HCT116 (cell line): Measurements from ENCODE around the gene GRM4. TPM values are rescaled to one million over a fixed set of nuclear protein-coding genes. Genes with fewer than 3 reads are reported as not detected.

Source experiments
- ATAC-seq: fragments of 200-7000 bp; cut with Tn5 transposase; 2 replicates; pipeline ENCODE4 v1.9.1; 2020; ENCODE audit warnings: mild to moderate bottlenecking, moderate library complexity
- BruUV-seq: library from RNA; stranded (reverse); fragments of 400-500 nt; replicated peaks from 2 replicates; lab custom pipeline; 2021; lab: Mats Ljungman, UMichigan
- CTCF ChIA-PET: fragments of 300-600 bp; sonication (Branson Sonifier 250); formaldehyde crosslinking; loops from one replicate; lab custom pipeline; 2021; ENCODE audit warnings: antibody characterized with exemption; lab: Charles Lee
- POLR2A ChIA-PET: fragments of 300-600, 350-600 bp; sonication (Branson Sonifier 250); formaldehyde crosslinking; loops from one replicate; lab custom pipeline; 2021; ENCODE audit warnings: antibody characterized with exemption; lab: Charles Lee
- RAD21 ChIA-PET, 2 experiments: fragments of 300-600 bp; sonication (Branson Sonifier 250); formaldehyde crosslinking; loops; one replicate each; lab custom pipeline; 2023; ENCODE audit warnings: low total read pairs in 2 of 2; ENCODE audit not compliant: uncharacterized antibody in 2 of 2, unreplicated experiment in 2 of 2, low non-redundant PET in 1 of 2; lab: Charles Lee
- DNase-seq: peaks from one replicate; pipeline ENCODE4 v3.0.0-alpha.2; 2010; ENCODE audit warnings: low read depth, low spot score
- H2AFZ ChIP-seq: fragments of 200-600 bp; shearing (Covaris generic), sonication (generic); 2 replicates; pipeline ENCODE4 v1.6.1; 2017; ENCODE audit warnings: low read depth, mixed run types, mixed read lengths, antibody characterized with exemption, low read length; ENCODE audit not compliant: poor library complexity, severe bottlenecking
- H3K27ac ChIP-seq: 2 replicates; pipeline ENCODE4 v1.5.1; 2012; ENCODE audit warnings: low read depth, low read length
- H3K27me3 ChIP-seq: fragments of 200-600 bp; sonication (generic); 2 replicates; pipeline ENCODE4 v1.6.1; 2016; ENCODE audit warnings: mixed run types, low read length, mixed read lengths; ENCODE audit not compliant: insufficient read depth
- H3K36me3 ChIP-seq, 2 experiments: fragments of 200-500 bp in 1 of 2; fragments of 200-600 bp in 1 of 2; sonication (Bioruptor generic) in 1 of 2; sonication (generic) in 1 of 2; 2 replicates each; pipeline versions ENCODE4 v1.5.1 to v1.6.1; 2014 to 2016; ENCODE audit warnings: low read length in 2 of 2, inconsistent platforms in 1 of 2, mixed read lengths in 1 of 2, mixed run types in 1 of 2; ENCODE audit not compliant: insufficient read depth in 2 of 2, control insufficient read depth in 1 of 2
- H3K4me1 ChIP-seq, 2 experiments: fragments of 200-600 bp in 1 of 2; sonication (generic) in 1 of 2; 2 replicates each; pipeline versions ENCODE4 v1.5.1 to v1.6.1; 2012 to 2017; ENCODE audit warnings: low read length in 2 of 2, inconsistent platforms in 1 of 2, mild to moderate bottlenecking in 1 of 2, mixed read lengths in 1 of 2, mixed run types in 1 of 2, moderate library complexity in 1 of 2; ENCODE audit not compliant: insufficient read depth in 2 of 2, control insufficient read depth in 1 of 2
- H3K4me2 ChIP-seq: fragments of 200-600 bp; sonication (generic); 2 replicates; pipeline ENCODE4 v1.6.1; 2017; ENCODE audit warnings: mixed run types, low read length, mixed read lengths
- H3K4me3 ChIP-seq, 2 experiments: fragments of 200-600 bp in 1 of 2; sonication (generic) in 1 of 2; replicated peaks in 1 of 2; 2 replicates each; pipeline ENCODE4 v1.5.1; 2011 to 2016; ENCODE audit warnings: low read length in 2 of 2, control low read depth in 1 of 2, low read depth in 1 of 2, mild to moderate bottlenecking in 1 of 2, mixed read lengths in 1 of 2, mixed run types in 1 of 2
- H3K79me2 ChIP-seq: fragments of 200-600 bp; sonication (generic); 2 replicates; pipeline ENCODE4 v1.6.1; 2017; ENCODE audit warnings: mild to moderate bottlenecking, mixed run types, low read length, moderate library complexity, mixed read lengths; ENCODE audit not compliant: insufficient read depth
- H3K9ac ChIP-seq: fragments of 200-600 bp; sonication (generic); 2 replicates; pipeline ENCODE4 v1.6.1; 2016; ENCODE audit warnings: low read length, mixed read lengths
- H3K9me2 ChIP-seq: fragments of 200-600 bp; sonication (generic), shearing (Covaris generic); 2 replicates; pipeline ENCODE4 v1.6.1; 2017; ENCODE audit warnings: mixed run types, mild to moderate bottlenecking, moderate library complexity; ENCODE audit not compliant: insufficient read depth
- H3K9me3 ChIP-seq, 2 experiments: fragments of 200-500 bp in 1 of 2; fragments of 200-600 bp in 1 of 2; sonication (Bioruptor generic) in 1 of 2; sonication (generic) in 1 of 2; 2 replicates each; pipeline ENCODE4 v1.6.1; 2014 to 2017; ENCODE audit warnings: low read length in 2 of 2, mixed read lengths in 2 of 2, inconsistent platforms in 1 of 2, low read depth in 1 of 2, mild to moderate bottlenecking in 1 of 2, mixed run types in 1 of 2, moderate library complexity in 1 of 2; ENCODE audit not compliant: control insufficient read depth in 1 of 2, insufficient read depth in 1 of 2
- H4K20me1 ChIP-seq: fragments of 200-600 bp; sonication (generic), shearing (Covaris generic); 2 replicates; pipeline ENCODE4 v1.6.1; 2017; ENCODE audit warnings: mixed run types, mild to moderate bottlenecking, moderate library complexity; ENCODE audit not compliant: insufficient read depth
- CBX3 ChIP-seq: IDR thresholded peaks from 2 replicates; pipeline ENCODE4 v1.6.1; 2012; ENCODE audit warnings: low read depth
- EGR1 ChIP-seq: IDR thresholded peaks from 2 replicates; pipeline ENCODE4 v1.6.1; 2012; ENCODE audit warnings: low read depth
- EZH2 ChIP-seq: fragments of 200-600 bp; sonication (generic); IDR thresholded peaks from 2 replicates; pipeline ENCODE4 v1.6.1; 2017; ENCODE audit warnings: antibody characterized with exemption, mixed run types
- JUND ChIP-seq: IDR thresholded peaks from 2 replicates; pipeline ENCODE4 v1.6.1; 2012
- POLR2A ChIP-seq: IDR thresholded peaks from 2 replicates; pipeline ENCODE4 v1.7.0; 2011; ENCODE audit warnings: borderline replicate concordance; ENCODE audit not compliant: insufficient read depth, insufficient read length; ENCODE audit errors: extremely low read depth
- POLR2AphosphoS5 ChIP-seq: IDR thresholded peaks from 2 replicates; pipeline ENCODE4 v1.6.1; 2011; ENCODE audit warnings: mild to moderate bottlenecking, low read depth, low read length, moderate library complexity
- TCF7L2 ChIP-seq: IDR thresholded peaks from 2 replicates; pipeline ENCODE4 v1.7.0; 2011; ENCODE audit warnings: borderline replicate concordance, inconsistent platforms; ENCODE audit not compliant: insufficient read depth, insufficient read length; ENCODE audit errors: extremely low read depth
- YY1 ChIP-seq: IDR thresholded peaks from 2 replicates; pipeline ENCODE4 v1.6.1; 2011; ENCODE audit warnings: low read length, low read depth, moderate library complexity, mild to moderate bottlenecking; ENCODE audit not compliant: insufficient replicate concordance; ENCODE audit errors: extremely low read depth
- ZFX ChIP-seq: fragments of 450-650 bp; IDR thresholded peaks from 2 replicates; pipeline ENCODE4 v1.6.1; 2017
- ZNF274 ChIP-seq: fragments of 200-500 bp; sonication (Bioruptor generic); IDR thresholded peaks from 2 replicates; pipeline ENCODE4 v1.6.1; 2014; ENCODE audit warnings: mild to moderate bottlenecking, low read depth, low read length, inconsistent platforms
- intact Hi-C: fragments of 100-400 bp; cut with micrococcal nuclease; formaldehyde crosslinking; loops from 2 replicates; pipeline ENCODE4 v1.10.0; 2022
- total RNA-seq: library from RNA; stranded (reverse); gene quantifications from one replicate; pipeline ENCODE4 v1.2.1, GENCODE V29; 2021; ENCODE audit not compliant: unreplicated experiment
- TF ChIP-seq, protein P1 (sequence below), 3 experiments: fragments of 200-600 bp in 1 of 3; sonication (generic) in 1 of 3; IDR thresholded peaks in 2 of 3; conservative IDR thresholded peaks in 1 of 3; 2 replicates each; pipeline ENCODE4 v1.5.1; 2012 to 2017; ENCODE audit warnings: low read depth in 2 of 3, low read length in 2 of 3, antibody characterized with exemption in 1 of 3, borderline replicate concordance in 1 of 3, control low read depth in 1 of 3, mild to moderate bottlenecking in 1 of 3, mixed read lengths in 1 of 3, mixed run types in 1 of 3, moderate library complexity in 1 of 3; ENCODE audit not compliant: insufficient read depth in 1 of 3
- TF ChIP-seq, protein P2 (sequence below): IDR thresholded peaks from 2 replicates; pipeline ENCODE4 v1.6.1; 2012
- TF ChIP-seq, protein P3 (sequence below): IDR thresholded peaks from 2 replicates; pipeline ENCODE4 v1.6.1; 2012
- TF ChIP-seq, protein P4 (sequence below): IDR thresholded peaks from 2 replicates; pipeline ENCODE4 v1.6.1; 2011; ENCODE audit warnings: mild to moderate bottlenecking, low read length, moderate library complexity; ENCODE audit not compliant: insufficient replicate concordance; ENCODE audit errors: extremely low read depth
- TF ChIP-seq, protein P5 (sequence below): IDR thresholded peaks from 2 replicates; pipeline ENCODE4 v1.6.1; 2012; ENCODE audit warnings: low read depth

The GRM4 gene
- total RNA-seq, 1 experiment from 2014 or later, result 2.6 TPM

DNA sequence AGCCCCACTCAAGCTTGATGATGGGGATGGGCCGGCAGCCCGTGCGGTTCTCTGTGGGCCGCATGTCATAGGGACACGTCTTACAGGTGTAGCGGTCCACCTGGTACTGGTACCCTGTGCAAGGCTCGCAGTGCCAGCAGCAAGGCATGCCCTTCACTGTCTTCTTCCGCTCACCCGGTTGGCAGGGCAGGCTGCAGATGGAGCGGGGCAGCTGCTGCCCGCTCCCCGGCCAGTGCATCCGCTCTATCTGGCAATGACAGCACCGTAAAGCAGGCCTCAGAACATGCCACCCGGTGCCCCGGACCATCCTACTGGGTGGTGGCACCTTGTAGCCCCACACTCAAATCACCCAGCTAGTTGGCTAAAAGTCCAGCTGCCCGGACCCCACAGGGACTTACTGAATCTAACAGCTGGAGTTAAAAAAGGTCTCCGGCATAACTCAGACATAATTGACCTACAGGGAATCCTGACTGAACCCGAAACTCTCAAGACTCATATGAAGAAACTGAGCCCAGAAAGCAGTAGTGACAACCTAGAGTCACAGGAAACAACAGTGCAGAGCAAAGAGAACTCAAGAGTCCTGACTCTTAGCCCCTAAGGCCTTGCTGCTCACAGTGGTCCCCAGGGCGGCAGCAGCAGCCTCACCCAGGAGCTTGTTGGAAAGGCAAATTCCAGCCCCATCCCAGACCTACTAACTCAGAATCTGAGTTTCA is 109.4 kb downstream of the GRM4 start:
- intact Hi-C loops, result loop anchor here (10.0 kb wide), 1 partner anchor 452 kb away; the partner anchor contains the start of gene BAK1
- Histone ChIP-seq H3K27ac (no peak overlapping the region), H2AFZ (no peak overlapping the region), H3K27me3 (0 out of 2 replicates have a peak, but pooled peaks cover 4% of the 10 kb centered on the region), H3K4me1 (no peaks in the 10 kb centered on the region), H3K79me2 (no peaks in the 10 kb centered on the region), H4K20me1 (no peaks in the 10 kb centered on the region), H3K9me2 (no peaks in the 10 kb centered on the region), H3K4me2 (no peak overlapping the region), H3K9ac (no peak overlapping the region), H3K4me3 (no peak overlapping the region), H3K36me3 (no peaks in the 10 kb centered on the region), H3K9me3 (no peaks in the 10 kb centered on the region)
- DNase-seq (no peak), ATAC-seq (no peak)
- RAD21 ChIA-PET, result no interaction called here
- TF ChIP-seq, protein P1, sequence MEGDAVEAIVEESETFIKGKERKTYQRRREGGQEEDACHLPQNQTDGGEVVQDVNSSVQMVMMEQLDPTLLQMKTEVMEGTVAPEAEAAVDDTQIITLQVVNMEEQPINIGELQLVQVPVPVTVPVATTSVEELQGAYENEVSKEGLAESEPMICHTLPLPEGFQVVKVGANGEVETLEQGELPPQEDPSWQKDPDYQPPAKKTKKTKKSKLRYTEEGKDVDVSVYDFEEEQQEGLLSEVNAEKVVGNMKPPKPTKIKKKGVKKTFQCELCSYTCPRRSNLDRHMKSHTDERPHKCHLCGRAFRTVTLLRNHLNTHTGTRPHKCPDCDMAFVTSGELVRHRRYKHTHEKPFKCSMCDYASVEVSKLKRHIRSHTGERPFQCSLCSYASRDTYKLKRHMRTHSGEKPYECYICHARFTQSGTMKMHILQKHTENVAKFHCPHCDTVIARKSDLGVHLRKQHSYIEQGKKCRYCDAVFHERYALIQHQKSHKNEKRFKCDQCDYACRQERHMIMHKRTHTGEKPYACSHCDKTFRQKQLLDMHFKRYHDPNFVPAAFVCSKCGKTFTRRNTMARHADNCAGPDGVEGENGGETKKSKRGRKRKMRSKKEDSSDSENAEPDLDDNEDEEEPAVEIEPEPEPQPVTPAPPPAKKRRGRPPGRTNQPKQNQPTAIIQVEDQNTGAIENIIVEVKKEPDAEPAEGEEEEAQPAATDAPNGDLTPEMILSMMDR (IDR thresholded peaks at IDR 0.05 in 2 of 3, conservative IDR thresholded peaks at IDR 0.05 in 1 of 3; ENCODE audit: borderline replicate concordance in 1 of 3, insufficient read depth in 1 of 3, low read depth in 2 of 3, low read length in 2 of 3), result no peak
- TF ChIP-seq, protein P2, sequence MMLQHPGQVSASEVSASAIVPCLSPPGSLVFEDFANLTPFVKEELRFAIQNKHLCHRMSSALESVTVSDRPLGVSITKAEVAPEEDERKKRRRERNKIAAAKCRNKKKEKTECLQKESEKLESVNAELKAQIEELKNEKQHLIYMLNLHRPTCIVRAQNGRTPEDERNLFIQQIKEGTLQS, result no peak
- TF ChIP-seq EZH2 (no peak), YY1 (no peak), EGR1 (no peak), ZFX (no peak), ZNF274 (no peak), CBX3 (no peak), TCF7L2 (no peak), POLR2AphosphoS5 (no peak), POLR2A (no peak), JUND (no peak)
- TF ChIP-seq, protein P3, sequence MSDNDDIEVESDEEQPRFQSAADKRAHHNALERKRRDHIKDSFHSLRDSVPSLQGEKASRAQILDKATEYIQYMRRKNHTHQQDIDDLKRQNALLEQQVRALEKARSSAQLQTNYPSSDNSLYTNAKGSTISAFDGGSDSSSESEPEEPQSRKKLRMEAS, result no peak
- TF ChIP-seq, protein P4, sequence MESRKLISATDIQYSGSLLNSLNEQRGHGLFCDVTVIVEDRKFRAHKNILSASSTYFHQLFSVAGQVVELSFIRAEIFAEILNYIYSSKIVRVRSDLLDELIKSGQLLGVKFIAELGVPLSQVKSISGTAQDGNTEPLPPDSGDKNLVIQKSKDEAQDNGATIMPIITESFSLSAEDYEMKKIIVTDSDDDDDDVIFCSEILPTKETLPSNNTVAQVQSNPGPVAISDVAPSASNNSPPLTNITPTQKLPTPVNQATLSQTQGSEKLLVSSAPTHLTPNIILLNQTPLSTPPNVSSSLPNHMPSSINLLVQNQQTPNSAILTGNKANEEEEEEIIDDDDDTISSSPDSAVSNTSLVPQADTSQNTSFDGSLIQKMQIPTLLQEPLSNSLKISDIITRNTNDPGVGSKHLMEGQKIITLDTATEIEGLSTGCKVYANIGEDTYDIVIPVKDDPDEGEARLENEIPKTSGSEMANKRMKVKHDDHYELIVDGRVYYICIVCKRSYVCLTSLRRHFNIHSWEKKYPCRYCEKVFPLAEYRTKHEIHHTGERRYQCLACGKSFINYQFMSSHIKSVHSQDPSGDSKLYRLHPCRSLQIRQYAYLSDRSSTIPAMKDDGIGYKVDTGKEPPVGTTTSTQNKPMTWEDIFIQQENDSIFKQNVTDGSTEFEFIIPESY, result no peak
- TF ChIP-seq, protein P5, sequence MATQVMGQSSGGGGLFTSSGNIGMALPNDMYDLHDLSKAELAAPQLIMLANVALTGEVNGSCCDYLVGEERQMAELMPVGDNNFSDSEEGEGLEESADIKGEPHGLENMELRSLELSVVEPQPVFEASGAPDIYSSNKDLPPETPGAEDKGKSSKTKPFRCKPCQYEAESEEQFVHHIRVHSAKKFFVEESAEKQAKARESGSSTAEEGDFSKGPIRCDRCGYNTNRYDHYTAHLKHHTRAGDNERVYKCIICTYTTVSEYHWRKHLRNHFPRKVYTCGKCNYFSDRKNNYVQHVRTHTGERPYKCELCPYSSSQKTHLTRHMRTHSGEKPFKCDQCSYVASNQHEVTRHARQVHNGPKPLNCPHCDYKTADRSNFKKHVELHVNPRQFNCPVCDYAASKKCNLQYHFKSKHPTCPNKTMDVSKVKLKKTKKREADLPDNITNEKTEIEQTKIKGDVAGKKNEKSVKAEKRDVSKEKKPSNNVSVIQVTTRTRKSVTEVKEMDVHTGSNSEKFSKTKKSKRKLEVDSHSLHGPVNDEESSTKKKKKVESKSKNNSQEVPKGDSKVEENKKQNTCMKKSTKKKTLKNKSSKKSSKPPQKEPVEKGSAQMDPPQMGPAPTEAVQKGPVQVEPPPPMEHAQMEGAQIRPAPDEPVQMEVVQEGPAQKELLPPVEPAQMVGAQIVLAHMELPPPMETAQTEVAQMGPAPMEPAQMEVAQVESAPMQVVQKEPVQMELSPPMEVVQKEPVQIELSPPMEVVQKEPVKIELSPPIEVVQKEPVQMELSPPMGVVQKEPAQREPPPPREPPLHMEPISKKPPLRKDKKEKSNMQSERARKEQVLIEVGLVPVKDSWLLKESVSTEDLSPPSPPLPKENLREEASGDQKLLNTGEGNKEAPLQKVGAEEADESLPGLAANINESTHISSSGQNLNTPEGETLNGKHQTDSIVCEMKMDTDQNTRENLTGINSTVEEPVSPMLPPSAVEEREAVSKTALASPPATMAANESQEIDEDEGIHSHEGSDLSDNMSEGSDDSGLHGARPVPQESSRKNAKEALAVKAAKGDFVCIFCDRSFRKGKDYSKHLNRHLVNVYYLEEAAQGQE, result no peak
- POLR2A ChIA-PET, result no interaction called here
- CTCF ChIA-PET, result interaction anchor here (1.2 to 2.0 kb wide), 2 partner anchors 9 to 19 kb away, joined by 3 to 6 read pairs; no protein-coding TSS in a partner anchor
- no TSS peak for BruUV-seq
